Liver (tissue), 3 donors: Measurements from ENCODE around the gene GNA15.

ENCODE experiments used
- EGR1 ChIP-seq, 2 donors: IDR thresholded peaks; 2 replicates each; pipeline ENCODE4 v1.6.1; 2016 to 2018; ENCODE audit warnings: antibody characterized with exemption in 2 of 2, low read depth in 2 of 2
- FOXA1 ChIP-seq: IDR thresholded peaks from 2 replicates; pipeline ENCODE4 v1.6.1; 2016; ENCODE audit warnings: antibody characterized with exemption
- GABPA ChIP-seq, 2 donors: IDR thresholded peaks in 1 of 2; conservative IDR thresholded peaks in 1 of 2; 2 replicates each; pipeline ENCODE4 v1.6.1; 2016; ENCODE audit warnings: antibody characterized with exemption in 2 of 2, mild to moderate bottlenecking in 1 of 2, moderate library complexity in 1 of 2
- NR2F2 ChIP-seq: IDR thresholded peaks from 2 replicates; pipeline ENCODE4 v1.6.1; 2016; ENCODE audit warnings: antibody characterized with exemption
- RAD21 ChIP-seq, 2 donors: IDR thresholded peaks; 2 replicates each; pipeline ENCODE4 v1.6.1; 2016; ENCODE audit warnings: antibody characterized with exemption in 2 of 2, mild to moderate bottlenecking in 2 of 2
- TAF1 ChIP-seq: conservative IDR thresholded peaks from 2 replicates; pipeline ENCODE4 v1.6.1; 2016; ENCODE audit warnings: antibody characterized with exemption, mild to moderate bottlenecking
- YY1 ChIP-seq: IDR thresholded peaks from 2 replicates; pipeline ENCODE4 v1.6.1; 2016; ENCODE audit warnings: antibody characterized with exemption, mild to moderate bottlenecking
- TF ChIP-seq, protein P1 (sequence below): fragments of 150-350 bp; IDR thresholded peaks from 2 replicates; pipeline ENCODE4 v1.5.1; 2017; ENCODE audit warnings: improper control_type of control experiment, low read depth, low read length; ENCODE audit not compliant: missing input control
- TF ChIP-seq, protein P2 (sequence below): IDR thresholded peaks from 2 replicates; pipeline ENCODE4 v1.6.1; 2016; ENCODE audit warnings: antibody characterized with exemption
- TF ChIP-seq, protein P3 (sequence below): IDR thresholded peaks from 2 replicates; pipeline ENCODE4 v1.6.1; 2016; ENCODE audit warnings: antibody characterized with exemption
- TF ChIP-seq, protein P4 (sequence below): IDR thresholded peaks from 2 replicates; pipeline ENCODE4 v1.6.1; 2016; ENCODE audit warnings: antibody characterized with exemption, mild to moderate bottlenecking
- donor health status: healthy.
- donor health status: healthy.

DNA sequence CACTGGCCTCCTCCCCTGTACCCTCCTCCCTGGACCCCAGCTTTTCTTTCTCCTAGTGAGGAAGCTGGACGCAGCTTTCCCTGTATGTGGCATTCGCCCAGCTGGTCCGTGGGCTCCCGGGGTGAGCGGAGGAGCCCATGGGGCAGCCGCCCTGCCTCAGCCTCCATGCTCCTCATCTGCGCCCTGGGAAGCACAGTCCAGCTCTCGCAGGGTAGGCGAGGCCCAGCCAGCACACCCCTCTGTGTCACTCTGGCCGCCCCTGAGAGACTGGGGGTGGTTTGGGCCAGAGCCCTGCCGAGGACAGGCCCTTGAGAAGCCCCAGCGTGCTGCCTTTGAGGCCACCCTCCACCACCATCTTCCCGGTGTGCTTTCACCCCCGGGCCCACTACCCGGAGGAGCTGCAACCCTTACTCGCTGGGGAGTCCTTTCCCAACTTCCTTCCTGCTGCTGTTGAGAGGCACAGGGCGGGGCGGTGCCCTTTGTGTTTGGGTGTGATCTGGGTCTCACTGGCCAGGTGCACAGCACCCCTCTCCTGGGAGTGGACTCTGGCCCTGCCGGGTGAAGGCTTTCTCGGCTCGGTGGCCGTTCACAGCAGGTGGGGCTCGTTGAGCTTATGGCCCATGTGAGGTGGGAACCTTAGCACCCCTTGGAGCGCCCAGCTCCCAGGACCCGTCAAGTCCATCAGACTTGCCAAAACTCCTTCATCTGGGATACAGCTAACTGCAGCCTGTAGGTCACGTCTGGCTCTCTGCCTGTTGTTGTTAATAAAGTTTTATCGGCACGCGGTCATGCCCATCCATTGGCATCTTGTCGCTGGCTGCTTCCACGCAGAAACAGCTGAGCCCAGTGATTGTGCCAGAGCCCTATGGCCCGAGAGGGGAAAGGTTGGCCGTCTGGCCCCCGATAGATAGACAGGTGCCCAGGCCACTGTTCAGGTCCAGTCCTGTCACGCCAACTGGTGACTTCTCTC, 53.1 kb downstream of the GNA15 start:
- TF ChIP-seq, protein P1, sequence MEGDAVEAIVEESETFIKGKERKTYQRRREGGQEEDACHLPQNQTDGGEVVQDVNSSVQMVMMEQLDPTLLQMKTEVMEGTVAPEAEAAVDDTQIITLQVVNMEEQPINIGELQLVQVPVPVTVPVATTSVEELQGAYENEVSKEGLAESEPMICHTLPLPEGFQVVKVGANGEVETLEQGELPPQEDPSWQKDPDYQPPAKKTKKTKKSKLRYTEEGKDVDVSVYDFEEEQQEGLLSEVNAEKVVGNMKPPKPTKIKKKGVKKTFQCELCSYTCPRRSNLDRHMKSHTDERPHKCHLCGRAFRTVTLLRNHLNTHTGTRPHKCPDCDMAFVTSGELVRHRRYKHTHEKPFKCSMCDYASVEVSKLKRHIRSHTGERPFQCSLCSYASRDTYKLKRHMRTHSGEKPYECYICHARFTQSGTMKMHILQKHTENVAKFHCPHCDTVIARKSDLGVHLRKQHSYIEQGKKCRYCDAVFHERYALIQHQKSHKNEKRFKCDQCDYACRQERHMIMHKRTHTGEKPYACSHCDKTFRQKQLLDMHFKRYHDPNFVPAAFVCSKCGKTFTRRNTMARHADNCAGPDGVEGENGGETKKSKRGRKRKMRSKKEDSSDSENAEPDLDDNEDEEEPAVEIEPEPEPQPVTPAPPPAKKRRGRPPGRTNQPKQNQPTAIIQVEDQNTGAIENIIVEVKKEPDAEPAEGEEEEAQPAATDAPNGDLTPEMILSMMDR: no peak
- TF ChIP-seq, protein P2, sequence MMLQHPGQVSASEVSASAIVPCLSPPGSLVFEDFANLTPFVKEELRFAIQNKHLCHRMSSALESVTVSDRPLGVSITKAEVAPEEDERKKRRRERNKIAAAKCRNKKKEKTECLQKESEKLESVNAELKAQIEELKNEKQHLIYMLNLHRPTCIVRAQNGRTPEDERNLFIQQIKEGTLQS: no peak
- TF ChIP-seq, protein P3, sequence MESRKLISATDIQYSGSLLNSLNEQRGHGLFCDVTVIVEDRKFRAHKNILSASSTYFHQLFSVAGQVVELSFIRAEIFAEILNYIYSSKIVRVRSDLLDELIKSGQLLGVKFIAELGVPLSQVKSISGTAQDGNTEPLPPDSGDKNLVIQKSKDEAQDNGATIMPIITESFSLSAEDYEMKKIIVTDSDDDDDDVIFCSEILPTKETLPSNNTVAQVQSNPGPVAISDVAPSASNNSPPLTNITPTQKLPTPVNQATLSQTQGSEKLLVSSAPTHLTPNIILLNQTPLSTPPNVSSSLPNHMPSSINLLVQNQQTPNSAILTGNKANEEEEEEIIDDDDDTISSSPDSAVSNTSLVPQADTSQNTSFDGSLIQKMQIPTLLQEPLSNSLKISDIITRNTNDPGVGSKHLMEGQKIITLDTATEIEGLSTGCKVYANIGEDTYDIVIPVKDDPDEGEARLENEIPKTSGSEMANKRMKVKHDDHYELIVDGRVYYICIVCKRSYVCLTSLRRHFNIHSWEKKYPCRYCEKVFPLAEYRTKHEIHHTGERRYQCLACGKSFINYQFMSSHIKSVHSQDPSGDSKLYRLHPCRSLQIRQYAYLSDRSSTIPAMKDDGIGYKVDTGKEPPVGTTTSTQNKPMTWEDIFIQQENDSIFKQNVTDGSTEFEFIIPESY: no peak
- TF ChIP-seq, protein P4, sequence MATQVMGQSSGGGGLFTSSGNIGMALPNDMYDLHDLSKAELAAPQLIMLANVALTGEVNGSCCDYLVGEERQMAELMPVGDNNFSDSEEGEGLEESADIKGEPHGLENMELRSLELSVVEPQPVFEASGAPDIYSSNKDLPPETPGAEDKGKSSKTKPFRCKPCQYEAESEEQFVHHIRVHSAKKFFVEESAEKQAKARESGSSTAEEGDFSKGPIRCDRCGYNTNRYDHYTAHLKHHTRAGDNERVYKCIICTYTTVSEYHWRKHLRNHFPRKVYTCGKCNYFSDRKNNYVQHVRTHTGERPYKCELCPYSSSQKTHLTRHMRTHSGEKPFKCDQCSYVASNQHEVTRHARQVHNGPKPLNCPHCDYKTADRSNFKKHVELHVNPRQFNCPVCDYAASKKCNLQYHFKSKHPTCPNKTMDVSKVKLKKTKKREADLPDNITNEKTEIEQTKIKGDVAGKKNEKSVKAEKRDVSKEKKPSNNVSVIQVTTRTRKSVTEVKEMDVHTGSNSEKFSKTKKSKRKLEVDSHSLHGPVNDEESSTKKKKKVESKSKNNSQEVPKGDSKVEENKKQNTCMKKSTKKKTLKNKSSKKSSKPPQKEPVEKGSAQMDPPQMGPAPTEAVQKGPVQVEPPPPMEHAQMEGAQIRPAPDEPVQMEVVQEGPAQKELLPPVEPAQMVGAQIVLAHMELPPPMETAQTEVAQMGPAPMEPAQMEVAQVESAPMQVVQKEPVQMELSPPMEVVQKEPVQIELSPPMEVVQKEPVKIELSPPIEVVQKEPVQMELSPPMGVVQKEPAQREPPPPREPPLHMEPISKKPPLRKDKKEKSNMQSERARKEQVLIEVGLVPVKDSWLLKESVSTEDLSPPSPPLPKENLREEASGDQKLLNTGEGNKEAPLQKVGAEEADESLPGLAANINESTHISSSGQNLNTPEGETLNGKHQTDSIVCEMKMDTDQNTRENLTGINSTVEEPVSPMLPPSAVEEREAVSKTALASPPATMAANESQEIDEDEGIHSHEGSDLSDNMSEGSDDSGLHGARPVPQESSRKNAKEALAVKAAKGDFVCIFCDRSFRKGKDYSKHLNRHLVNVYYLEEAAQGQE: no peak
- TF ChIP-seq YY1 (no peak), TAF1 (no peak), RAD21 (IDR thresholded peaks at IDR 0.05) (no peak), FOXA1 (no peak), EGR1 (IDR thresholded peaks at IDR 0.05; ENCODE audit: low read depth in 2 of 2) (no peak), GABPA (IDR thresholded peaks at IDR 0.05 in 1 of 2, conservative IDR thresholded peaks at IDR 0.05 in 1 of 2) (no peak), NR2F2 (no peak)
